Karpas-422 (cell line): ENCODE results near the gene BAG2. TPM values are rescaled to one million over a fixed set of nuclear protein-coding genes. Genes with fewer than 3 reads are reported as not detected.

ENCODE experiments used
- DNase-seq: peaks from one replicate; pipeline ENCODE4 v3.0.0-alpha.2; 2015
- H2AFZ ChIP-seq: fragments of 200-600 bp; sonication (generic); 2 replicates; pipeline ENCODE4 v1.6.1; 2014; ENCODE audit warnings: antibody characterized with exemption, low read length, mixed read lengths
- H3K27ac ChIP-seq: fragments of 200-600 bp; sonication (generic); 2 replicates; pipeline ENCODE4 v1.5.1; 2014; ENCODE audit warnings: mild to moderate bottlenecking, low read length, moderate library complexity
- H3K27me3 ChIP-seq: fragments of 200-600 bp; sonication (generic); 2 replicates; pipeline ENCODE4 v1.6.1; 2014; ENCODE audit warnings: low read length, mixed read lengths
- H3K36me3 ChIP-seq: fragments of 200-600 bp; sonication (generic); 2 replicates; pipeline ENCODE4 v1.6.1; 2014; ENCODE audit warnings: low read length, mixed read lengths; ENCODE audit not compliant: insufficient read depth
- H3K4me1 ChIP-seq: fragments of 200-600 bp; sonication (generic); 2 replicates; pipeline ENCODE4 v1.6.1; 2014; ENCODE audit warnings: mild to moderate bottlenecking, low read length, mixed read lengths
- H3K4me2 ChIP-seq: fragments of 200-600 bp; sonication (generic); 2 replicates; pipeline ENCODE4 v1.6.1; 2014; ENCODE audit warnings: low read length, low read depth, mild to moderate bottlenecking; ENCODE audit not compliant: poor library complexity, severe bottlenecking
- H3K4me3 ChIP-seq: fragments of 200-600 bp; sonication (generic); 2 replicates; pipeline ENCODE4 v1.5.1; 2014; ENCODE audit warnings: mild to moderate bottlenecking, antibody characterized with exemption, low read length, mixed read lengths
- H3K79me2 ChIP-seq: fragments of 200-600 bp; sonication (generic); 2 replicates; pipeline ENCODE4 v1.6.1; 2014; ENCODE audit warnings: mild to moderate bottlenecking, low read length, mixed read lengths
- H3K9ac ChIP-seq: fragments of 200-600 bp; sonication (generic); 2 replicates; pipeline ENCODE4 v1.6.0; 2014; ENCODE audit warnings: low read length
- H3K9me2 ChIP-seq: fragments of 200-600 bp; sonication (generic), shearing (Covaris generic); replicated peaks from 2 replicates; pipeline ENCODE4 v1.6.0; 2014; ENCODE audit warnings: mild to moderate bottlenecking, low read length, moderate library complexity; ENCODE audit not compliant: insufficient read depth
- H3K9me3 ChIP-seq: fragments of 300-700, 200-600 bp; sonication (generic); 2 replicates; pipeline ENCODE4 v1.6.1; 2014; ENCODE audit warnings: low read length, mixed read lengths
- H4K20me1 ChIP-seq: fragments of 200-600 bp; sonication (generic); 2 replicates; pipeline ENCODE4 v1.6.1; 2014; ENCODE audit warnings: mild to moderate bottlenecking, antibody characterized with exemption, low read length, low read depth; ENCODE audit not compliant: insufficient read depth
- total RNA-seq: library from RNA; depleted of rRNA; stranded (reverse); fragments of >200 nt; shearing (Covaris generic); gene quantifications from 2 replicates; pipeline ENCODE4 v1.2.3, GENCODE V29; 2014; ENCODE audit warnings: low replicate concordance

The BAG2 gene
- total RNA-seq, 1 experiment from 2014 or later: 19.5 TPM

- Histone ChIP-seq H3K9me2 (no peaks in the 10 kb centered on the region), H3K4me2 (no peak overlapping the region), H3K9me3 (no peaks in the 10 kb centered on the region), H4K20me1 (no peaks in the 10 kb centered on the region; the same call in 1 of the 2 replicates), H3K36me3 (no peaks in the 10 kb centered on the region), H3K27me3 (no peaks in the 10 kb centered on the region), H2AFZ (no peak overlapping the region), H3K4me1 (no peaks in the 10 kb centered on the region), H3K9ac (no peak overlapping the region), H3K4me3 (no peak overlapping the region), H3K79me2 (no peaks in the 10 kb centered on the region), H3K27ac (no peak overlapping the region)
- DNase-seq: no peak
Observed at GRCh38 chr6:57205550-57206328, 33.6 kb downstream of the BAG2 start.

GRCh38 chr6:57207141-57207540, 35.0 kb downstream of the BAG2 start:
- Histone ChIP-seq H2AFZ (no peak overlapping the region), H4K20me1 (peaks cover 7% of the 10 kb centered on the region; the same call in 1 of the 2 replicates), H3K4me2 (no peak overlapping the region), H3K27ac (no peak overlapping the region), H3K9me3 (no peaks in the 10 kb centered on the region), H3K9ac (no peak overlapping the region), H3K79me2 (no peaks in the 10 kb centered on the region), H3K27me3 (no peaks in the 10 kb centered on the region), H3K36me3 (no peaks in the 10 kb centered on the region), H3K9me2 (no peaks in the 10 kb centered on the region), H3K4me1 (no peaks in the 10 kb centered on the region), H3K4me3 (no peak overlapping the region)
- DNase-seq: no peak

GRCh38 chr6:57207872-57208271, 35.7 kb downstream of the BAG2 start:
- Histone ChIP-seq H3K9ac (no peak overlapping the region), H3K79me2 (no peaks in the 10 kb centered on the region), H3K4me2 (no peak overlapping the region), H3K4me1 (no peaks in the 10 kb centered on the region), H3K27me3 (no peaks in the 10 kb centered on the region), H3K9me2 (no peaks in the 10 kb centered on the region), H2AFZ (no peak overlapping the region), H3K4me3 (no peak overlapping the region), H4K20me1 (peaks cover 13% of the 10 kb centered on the region; the same call in 1 of the 2 replicates), H3K36me3 (no peaks in the 10 kb centered on the region), H3K9me3 (no peaks in the 10 kb centered on the region), H3K27ac (no peak overlapping the region)
- DNase-seq: no peak

GRCh38 chr6:57209030-57209429, 36.9 kb downstream of the BAG2 start:
- no peaks in the 10 kb centered on the region for H3K4me1 ChIP-seq
- no peaks in the 10 kb centered on the region for H3K79me2 ChIP-seq
- peaks cover 19% of the 10 kb centered on the region; the same call in 1 of the 2 replicates for H4K20me1 ChIP-seq
- no peak for DNase-seq
- H3K4me3 ChIP-seq: no peak overlapping the region
- H3K4me2 ChIP-seq: no peak overlapping the region
- H3K27ac ChIP-seq: no peak overlapping the region
- H3K27me3 ChIP-seq: no peaks in the 10 kb centered on the region
- H3K9me2 ChIP-seq: no peaks in the 10 kb centered on the region
- no peaks in the 10 kb centered on the region for H3K36me3 ChIP-seq
- no peak overlapping the region for H3K9ac ChIP-seq
- H2AFZ ChIP-seq: no peak overlapping the region
- no peaks in the 10 kb centered on the region for H3K9me3 ChIP-seq

GRCh38 chr6:57210060-57210459, 37.9 kb downstream of the BAG2 start:
- H2AFZ ChIP-seq: no peak overlapping the region
- H3K36me3 ChIP-seq: no peaks in the 10 kb centered on the region
- no peaks in the 10 kb centered on the region for H3K9me2 ChIP-seq
- H3K9ac ChIP-seq: no peak overlapping the region
- peaks cover 28% of the 10 kb centered on the region; the same call in 1 of the 2 replicates for H4K20me1 ChIP-seq
- H3K9me3 ChIP-seq: no peaks in the 10 kb centered on the region
- H3K27me3 ChIP-seq: no peaks in the 10 kb centered on the region
- no peak for DNase-seq
- H3K27ac ChIP-seq: no peak overlapping the region
- no peak overlapping the region for H3K4me2 ChIP-seq
- no peaks in the 10 kb centered on the region for H3K79me2 ChIP-seq
- no peaks in the 10 kb centered on the region for H3K4me1 ChIP-seq
- no peak overlapping the region for H3K4me3 ChIP-seq

GRCh38 chr6:57215260-57215659, 43.1 kb downstream of the BAG2 start:
- H3K79me2 ChIP-seq: peaks cover 3% of the 10 kb centered on the region; the same call in 1 of the 2 replicates
- H3K9ac ChIP-seq: no peak overlapping the region
- H3K4me1 ChIP-seq: peaks cover under 1% of the 10 kb centered on the region; the same call in 1 of the 2 replicates
- no peak for DNase-seq
- H3K36me3 ChIP-seq: no peaks in the 10 kb centered on the region
- H2AFZ ChIP-seq: no peak overlapping the region
- no peak overlapping the region for H3K4me2 ChIP-seq
- peaks cover 51% of the 10 kb centered on the region for H4K20me1 ChIP-seq
- no peak overlapping the region for H3K27ac ChIP-seq
- peaks cover 2% of the 10 kb centered on the region; the same call in 1 of the 2 replicates for H3K27me3 ChIP-seq
- no peaks in the 10 kb centered on the region for H3K9me2 ChIP-seq
- no peak overlapping the region for H3K4me3 ChIP-seq
- H3K9me3 ChIP-seq: no peaks in the 10 kb centered on the region

- H3K27me3 ChIP-seq: peaks cover 2% of the 10 kb centered on the region; the same call in 1 of the 2 replicates
- no peak for DNase-seq
- H4K20me1 ChIP-seq: peaks cover 50% of the 10 kb centered on the region
- H3K79me2 ChIP-seq: peaks cover 3% of the 10 kb centered on the region; the same call in 1 of the 2 replicates
- no peaks in the 10 kb centered on the region for H3K9me3 ChIP-seq
- H3K9me2 ChIP-seq: no peaks in the 10 kb centered on the region
- H3K9ac ChIP-seq: no peak overlapping the region
- no peak overlapping the region for H2AFZ ChIP-seq
- H3K27ac ChIP-seq: no peak overlapping the region
- no peaks in the 10 kb centered on the region for H3K36me3 ChIP-seq
- no peak overlapping the region for H3K4me3 ChIP-seq
- H3K4me2 ChIP-seq: no peak overlapping the region
- H3K4me1 ChIP-seq: peaks cover 9% of the 10 kb centered on the region
Observed at GRCh38 chr6:57216235-57217101, 44.3 kb downstream of the BAG2 start.

- no peak overlapping the region for H3K4me3 ChIP-seq
- peaks cover 3% of the 10 kb centered on the region; the same call in 1 of the 2 replicates for H3K79me2 ChIP-seq
- H3K36me3 ChIP-seq: no peaks in the 10 kb centered on the region
- no peak for DNase-seq
- H3K9me2 ChIP-seq: no peaks in the 10 kb centered on the region
- H3K27me3 ChIP-seq: peaks cover 2% of the 10 kb centered on the region; the same call in 1 of the 2 replicates
- H2AFZ ChIP-seq: no peak overlapping the region
- H3K9ac ChIP-seq: no peak overlapping the region
- H3K9me3 ChIP-seq: no peaks in the 10 kb centered on the region
- peaks cover 42% of the 10 kb centered on the region for H4K20me1 ChIP-seq
- H3K4me1 ChIP-seq: peaks cover 9% of the 10 kb centered on the region
- no peak overlapping the region for H3K27ac ChIP-seq
- no peak overlapping the region for H3K4me2 ChIP-seq
Observed at GRCh38 chr6:57217270-57217669, 45.1 kb downstream of the BAG2 start.
